Activated CD4-positive, alpha-beta T cell treated with anti-CD3 and anti-CD28 coated beads, Interleukin-2, amount 50 U/mL, for 48 hours (primary cell): Measurements from ENCODE around the gene PLAC8L1.

Experiments used
- DNase-seq, 2 experiments: peaks; one replicate each; pipeline ENCODE4 v3.0.0-alpha.2; 2020

The PLAC8L1 gene

GRCh38 chr5:146078566-146078965 lies 26.8 kb downstream of the PLAC8L1 start:
- no peak for DNase-seq

GRCh38 chr5:146076455-146076854 lies 28.9 kb downstream of the PLAC8L1 start:
- DNase-seq, result no peak

GRCh38 chr5:146076028-146076427 lies 29.3 kb downstream of the PLAC8L1 start:
- no peak for DNase-seq

GRCh38 chr5:146073239-146073900 lies 32.0 kb downstream of the PLAC8L1 start:
- no peak for DNase-seq

GRCh38 chr5:146072595-146072994 lies 32.8 kb downstream of the PLAC8L1 start:
- DNase-seq, result no peak

GRCh38 chr5:146071171-146071570 lies 34.2 kb downstream of the PLAC8L1 start:
- DNase-seq, result no peak

GRCh38 chr5:146070746-146071145 lies 34.6 kb downstream of the PLAC8L1 start:
- no peak for DNase-seq

- DNase-seq, result no peak
These were observed 35.6 kb downstream of the PLAC8L1 start for GRCh38 chr5:146069780-146070099.

- no peak for DNase-seq
These were observed 36.2 kb downstream of the PLAC8L1 start for GRCh38 chr5:146068977-146069779.

- no peak for DNase-seq
These were observed 37.2 kb downstream of the PLAC8L1 start for GRCh38 chr5:146068206-146068605.

- no peak for DNase-seq
These were observed 38.4 kb downstream of the PLAC8L1 start for GRCh38 chr5:146066968-146067367.

- no peak for DNase-seq
These were observed 45.2 kb downstream of the PLAC8L1 start for GRCh38 chr5:146060221-146060585.

GRCh38 chr5:146059460-146060220 lies 45.7 kb downstream of the PLAC8L1 start:
- no peak for DNase-seq

- DNase-seq, result no peak
These were observed 49.9 kb downstream of the PLAC8L1 start for GRCh38 chr5:146055432-146055831.

GRCh38 chr5:146052780-146053179 lies 52.6 kb downstream of the PLAC8L1 start:
- DNase-seq, result no peak

- DNase-seq, result no peak
These were observed 53.7 kb downstream of the PLAC8L1 start for GRCh38 chr5:146051678-146052077.

GRCh38 chr5:146050086-146050485 lies 55.3 kb downstream of the PLAC8L1 start:
- DNase-seq, result no peak

GRCh38 chr5:146049704-146050026 lies 55.7 kb downstream of the PLAC8L1 start:
- DNase-seq, result no peak

- DNase-seq, result peak; percentile 25 to 37
These were observed 56.2 kb downstream of the PLAC8L1 start for GRCh38 chr5:146048994-146049703.

GRCh38 chr5:146047396-146047795 lies 58.0 kb downstream of the PLAC8L1 start:
- no peak for DNase-seq

GRCh38 chr5:146043722-146044121 lies 61.7 kb downstream of the PLAC8L1 start:
- DNase-seq, result no peak

- no peak for DNase-seq
These were observed 62.6 kb downstream of the PLAC8L1 start for GRCh38 chr5:146042628-146043279.
